Uterus (tissue), 2 donors: ENCODE measurements around the gene ATG16L1.

Experiments
- CTCF ChIP-seq, 4 experiments: fragments of 200-600 bp in 2 of 4; fragments of 450-650 bp in 2 of 4; sonication (generic) in 2 of 4; IDR thresholded peaks; one replicate each; pipeline ENCODE4 v1.5.1; 2016 to 2019; ENCODE audit warnings: antibody characterized with exemption in 4 of 4, mild to moderate bottlenecking in 2 of 4, moderate library complexity in 1 of 4
- POLR2A ChIP-seq, 2 donors: fragments of 450-650 bp; IDR thresholded peaks; one replicate each; pipeline ENCODE4 v1.6.1; 2016; ENCODE audit warnings: antibody characterized with exemption in 2 of 2, mild to moderate bottlenecking in 1 of 2, moderate library complexity in 1 of 2

GRCh38 chr2:233250568-233250967 is 905 bp upstream of the ATG16L1 start:
- TF ChIP-seq CTCF (IDR thresholded peaks at IDR 0.05) = no peak
- TF ChIP-seq POLR2A (IDR thresholded peaks at IDR 0.05) = no peak
